ENCODE results near the gene SLC30A2. TPM values are rescaled to one million over a fixed set of nuclear protein-coding genes. Genes with fewer than 3 reads are reported as not detected.

Gene SLC30A2
- total and polyA plus RNA-seq, 9 of the 15 experiments (the other 6 are each of a cell fraction or from before 2014, with no cell fraction given) = 0.01 to 0.18 (median 0.06) TPM; not detected in 3

DNA sequence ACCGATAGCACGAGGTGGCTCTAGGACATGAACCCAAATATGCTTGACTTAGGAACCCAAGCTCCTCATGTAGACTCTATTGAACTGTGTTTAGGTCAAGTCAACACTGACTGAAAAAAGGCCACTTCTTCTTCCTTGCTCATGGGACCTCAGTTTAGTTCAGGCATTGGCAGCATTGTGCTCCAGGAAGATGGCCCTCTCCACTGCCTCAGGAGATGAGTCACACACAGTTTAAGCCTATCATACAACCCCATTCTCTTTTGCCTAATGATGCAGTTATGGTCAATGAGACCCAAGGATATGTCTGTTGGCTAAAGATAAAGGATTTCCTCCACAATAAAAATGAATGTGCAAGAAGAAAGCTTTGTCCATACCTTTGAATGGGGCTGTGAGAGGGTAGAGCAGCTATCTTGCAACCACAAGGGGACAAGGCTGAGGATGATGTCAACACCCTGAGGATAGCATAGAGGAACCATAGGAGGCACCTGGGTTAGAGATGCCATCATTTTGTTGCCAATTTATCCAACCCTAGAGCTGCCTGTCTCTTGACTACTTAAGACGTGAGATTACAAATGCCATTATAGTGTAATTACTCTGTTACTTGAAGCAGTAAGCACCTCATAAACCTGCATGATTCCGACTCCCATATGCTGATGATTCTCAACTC is 24.5 kb upstream of the SLC30A2 start (continued):
- TF ChIP-seq IRF2 (CRISPR knock-in tag; IDR thresholded peaks at IDR 0.05) = no peak
- TF ChIP-seq GABPB2 (CRISPR knock-in tag; conservative IDR thresholded peaks at IDR 0.05) = no peak
- TF ChIP-seq, protein P1, sequence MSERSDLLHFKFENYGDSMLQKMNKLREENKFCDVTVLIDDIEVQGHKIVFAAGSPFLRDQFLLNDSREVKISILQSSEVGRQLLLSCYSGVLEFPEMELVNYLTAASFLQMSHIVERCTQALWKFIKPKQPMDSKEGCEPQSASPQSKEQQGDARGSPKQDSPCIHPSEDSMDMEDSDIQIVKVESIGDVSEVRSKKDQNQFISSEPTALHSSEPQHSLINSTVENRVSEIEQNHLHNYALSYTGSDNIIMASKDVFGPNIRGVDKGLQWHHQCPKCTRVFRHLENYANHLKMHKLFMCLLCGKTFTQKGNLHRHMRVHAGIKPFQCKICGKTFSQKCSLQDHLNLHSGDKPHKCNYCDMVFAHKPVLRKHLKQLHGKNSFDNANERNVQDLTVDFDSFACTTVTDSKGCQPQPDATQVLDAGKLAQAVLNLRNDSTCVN (CRISPR knock-in tag; IDR thresholded peaks at IDR 0.05) = no peak
- TF ChIP-seq, protein P2, sequence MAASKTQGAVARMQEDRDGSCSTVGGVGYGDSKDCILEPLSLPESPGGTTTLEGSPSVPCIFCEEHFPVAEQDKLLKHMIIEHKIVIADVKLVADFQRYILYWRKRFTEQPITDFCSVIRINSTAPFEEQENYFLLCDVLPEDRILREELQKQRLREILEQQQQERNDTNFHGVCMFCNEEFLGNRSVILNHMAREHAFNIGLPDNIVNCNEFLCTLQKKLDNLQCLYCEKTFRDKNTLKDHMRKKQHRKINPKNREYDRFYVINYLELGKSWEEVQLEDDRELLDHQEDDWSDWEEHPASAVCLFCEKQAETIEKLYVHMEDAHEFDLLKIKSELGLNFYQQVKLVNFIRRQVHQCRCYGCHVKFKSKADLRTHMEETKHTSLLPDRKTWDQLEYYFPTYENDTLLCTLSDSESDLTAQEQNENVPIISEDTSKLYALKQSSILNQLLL (CRISPR knock-in tag; IDR thresholded peaks at IDR 0.05; ENCODE audit: borderline replicate concordance) = no peak
- TF ChIP-seq ETV1 (tag; conservative IDR thresholded peaks at IDR 0.05; ENCODE audit: low read depth) = no peak; the same call in none of the 2 replicates
- TF ChIP-seq PURB (CRISPR knock-in tag; IDR thresholded peaks at IDR 0.05; ENCODE audit: low read depth) = no peak
- peak; percentile 16 for TF ChIP-seq MAFG (tag; conservative IDR thresholded peaks at IDR 0.05)
- TF ChIP-seq ZNF41 (CRISPR knock-in tag; conservative IDR thresholded peaks at IDR 0.05) = no peak
- TF ChIP-seq CREB1 (IDR thresholded peaks at IDR 0.05) = peak; percentile 74; the same call in 1 of the 2 replicates
- TF ChIP-seq CREB1 (CRISPR knock-in tag; IDR thresholded peaks at IDR 0.05) = peak; percentile 76
- TF ChIP-seq ZNF766 (CRISPR knock-in tag; conservative IDR thresholded peaks at IDR 0.05) = peak; percentile 83
- TF ChIP-seq, protein P3, sequence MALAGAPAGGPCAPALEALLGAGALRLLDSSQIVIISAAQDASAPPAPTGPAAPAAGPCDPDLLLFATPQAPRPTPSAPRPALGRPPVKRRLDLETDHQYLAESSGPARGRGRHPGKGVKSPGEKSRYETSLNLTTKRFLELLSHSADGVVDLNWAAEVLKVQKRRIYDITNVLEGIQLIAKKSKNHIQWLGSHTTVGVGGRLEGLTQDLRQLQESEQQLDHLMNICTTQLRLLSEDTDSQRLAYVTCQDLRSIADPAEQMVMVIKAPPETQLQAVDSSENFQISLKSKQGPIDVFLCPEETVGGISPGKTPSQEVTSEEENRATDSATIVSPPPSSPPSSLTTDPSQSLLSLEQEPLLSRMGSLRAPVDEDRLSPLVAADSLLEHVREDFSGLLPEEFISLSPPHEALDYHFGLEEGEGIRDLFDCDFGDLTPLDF (CRISPR knock-in tag; IDR thresholded peaks at IDR 0.05) = no peak
- TF ChIP-seq ZNF583 (CRISPR knock-in tag; IDR thresholded peaks at IDR 0.05) = peak; percentile 10; the same call in 1 of the 2 replicates
- TF ChIP-seq FOXA3 (CRISPR knock-in tag; conservative IDR thresholded peaks at IDR 0.05 in 1 of 2, IDR thresholded peaks at IDR 0.05 in 1 of 2) = peak in 1 of 2 experiments; percentile 3; a peak in 2 of 4 replicates
- no peak for TF ChIP-seq ZNF695 (CRISPR knock-in tag; IDR thresholded peaks at IDR 0.05)
- TF ChIP-seq, protein P4, sequence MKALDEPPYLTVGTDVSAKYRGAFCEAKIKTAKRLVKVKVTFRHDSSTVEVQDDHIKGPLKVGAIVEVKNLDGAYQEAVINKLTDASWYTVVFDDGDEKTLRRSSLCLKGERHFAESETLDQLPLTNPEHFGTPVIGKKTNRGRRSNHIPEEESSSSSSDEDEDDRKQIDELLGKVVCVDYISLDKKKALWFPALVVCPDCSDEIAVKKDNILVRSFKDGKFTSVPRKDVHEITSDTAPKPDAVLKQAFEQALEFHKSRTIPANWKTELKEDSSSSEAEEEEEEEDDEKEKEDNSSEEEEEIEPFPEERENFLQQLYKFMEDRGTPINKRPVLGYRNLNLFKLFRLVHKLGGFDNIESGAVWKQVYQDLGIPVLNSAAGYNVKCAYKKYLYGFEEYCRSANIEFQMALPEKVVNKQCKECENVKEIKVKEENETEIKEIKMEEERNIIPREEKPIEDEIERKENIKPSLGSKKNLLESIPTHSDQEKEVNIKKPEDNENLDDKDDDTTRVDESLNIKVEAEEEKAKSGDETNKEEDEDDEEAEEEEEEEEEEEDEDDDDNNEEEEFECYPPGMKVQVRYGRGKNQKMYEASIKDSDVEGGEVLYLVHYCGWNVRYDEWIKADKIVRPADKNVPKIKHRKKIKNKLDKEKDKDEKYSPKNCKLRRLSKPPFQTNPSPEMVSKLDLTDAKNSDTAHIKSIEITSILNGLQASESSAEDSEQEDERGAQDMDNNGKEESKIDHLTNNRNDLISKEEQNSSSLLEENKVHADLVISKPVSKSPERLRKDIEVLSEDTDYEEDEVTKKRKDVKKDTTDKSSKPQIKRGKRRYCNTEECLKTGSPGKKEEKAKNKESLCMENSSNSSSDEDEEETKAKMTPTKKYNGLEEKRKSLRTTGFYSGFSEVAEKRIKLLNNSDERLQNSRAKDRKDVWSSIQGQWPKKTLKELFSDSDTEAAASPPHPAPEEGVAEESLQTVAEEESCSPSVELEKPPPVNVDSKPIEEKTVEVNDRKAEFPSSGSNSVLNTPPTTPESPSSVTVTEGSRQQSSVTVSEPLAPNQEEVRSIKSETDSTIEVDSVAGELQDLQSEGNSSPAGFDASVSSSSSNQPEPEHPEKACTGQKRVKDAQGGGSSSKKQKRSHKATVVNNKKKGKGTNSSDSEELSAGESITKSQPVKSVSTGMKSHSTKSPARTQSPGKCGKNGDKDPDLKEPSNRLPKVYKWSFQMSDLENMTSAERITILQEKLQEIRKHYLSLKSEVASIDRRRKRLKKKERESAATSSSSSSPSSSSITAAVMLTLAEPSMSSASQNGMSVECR (CRISPR knock-in tag; IDR thresholded peaks at IDR 0.05) = no peak
- TF ChIP-seq ZNF274 (IDR thresholded peaks at IDR 0.05; ENCODE audit: borderline replicate concordance, low read depth, low read length) = peak; percentile 71; the same call in 1 of the 2 replicates
- TF ChIP-seq KAT2B (IDR thresholded peaks at IDR 0.05; ENCODE audit: low read depth, low read length) = no peak
- no peak for TF ChIP-seq XRCC4 (IDR thresholded peaks at IDR 0.05; ENCODE audit: extremely low read depth, insufficient read depth, insufficient read length)
